A673 (cell line): ENCODE data around the gene C20orf202. TPM values are rescaled to one million over a fixed set of nuclear protein-coding genes. Genes with fewer than 3 reads are reported as not detected.

ENCODE experiments used
- BruUV-seq: library from RNA; stranded (reverse); fragments of 400-500 nt; replicated peaks from 2 replicates; lab custom pipeline; 2021; lab: Mats Ljungman, UMichigan
- CTCF ChIA-PET: fragments of 300-600 bp; sonication (Branson Sonifier 250); formaldehyde crosslinking; loops from one replicate; lab custom pipeline; 2022; ENCODE audit warnings: antibody characterized with exemption; lab: Charles Lee
- POLR2A ChIA-PET: fragments of 300-600 bp; sonication (Branson Sonifier 250); formaldehyde crosslinking; loops from one replicate; lab custom pipeline; 2022; ENCODE audit warnings: antibody characterized with exemption; ENCODE audit not compliant: low non-redundant PET; lab: Charles Lee
- DNase-seq: peaks from one replicate; pipeline ENCODE4 v3.0.0-alpha.2; 2015; ENCODE audit warnings: low spot score
- H3K27ac ChIP-seq: fragments of 200-600 bp; sonication (generic); 2 replicates; pipeline ENCODE4 v1.5.1; 2016; ENCODE audit warnings: mixed run types, low read depth, mild to moderate bottlenecking, mixed read lengths, antibody characterized with exemption, low read length; ENCODE audit not compliant: poor library complexity, severe bottlenecking
- H3K27me3 ChIP-seq: fragments of 200-600 bp; sonication (generic); replicated peaks from 2 replicates; pipeline ENCODE4 v1.6.1; 2017; ENCODE audit warnings: mixed run types, low read depth, mild to moderate bottlenecking, mixed read lengths, antibody characterized with exemption, low read length; ENCODE audit not compliant: insufficient read depth, poor library complexity
- H3K36me3 ChIP-seq: fragments of 200-600 bp; sonication (generic); 2 replicates; pipeline ENCODE4 v1.6.1; 2016; ENCODE audit warnings: mixed run types, mild to moderate bottlenecking, mixed read lengths, antibody characterized with exemption, low read length; ENCODE audit not compliant: insufficient read depth, poor library complexity, severe bottlenecking
- H3K4me1 ChIP-seq: fragments of 200-600 bp; sonication (generic); 2 replicates; pipeline ENCODE4 v1.6.1; 2017; ENCODE audit warnings: mixed run types, mild to moderate bottlenecking, mixed read lengths, antibody characterized with exemption, low read length; ENCODE audit not compliant: insufficient read depth, poor library complexity, severe bottlenecking
- H3K4me3 ChIP-seq: fragments of 200-600 bp; sonication (generic); 2 replicates; pipeline ENCODE4 v1.5.1; 2016; ENCODE audit warnings: low read depth, mixed run types, mild to moderate bottlenecking, mixed read lengths, low read length; ENCODE audit not compliant: poor library complexity, severe bottlenecking
- H3K9me3 ChIP-seq: fragments of 200-600 bp; sonication (generic); 2 replicates; pipeline ENCODE4 v1.6.1; 2016; ENCODE audit warnings: mixed run types, low read depth, mild to moderate bottlenecking, mixed read lengths, antibody characterized with exemption, low read length; ENCODE audit not compliant: poor library complexity, severe bottlenecking
- CTCF ChIP-seq: fragments of 300-800, 200-600 bp; sonication (generic); conservative IDR thresholded peaks from 2 replicates; pipeline ENCODE4 v1.5.1; 2017; ENCODE audit warnings: low read depth, mild to moderate bottlenecking, antibody characterized with exemption, low read length, moderate library complexity, mixed read lengths
- EZH2 ChIP-seq: fragments of 200-600 bp; sonication (generic); IDR thresholded peaks from 2 replicates; pipeline ENCODE4 v1.6.1; 2017; ENCODE audit warnings: borderline replicate concordance, low read depth, mild to moderate bottlenecking, mixed read lengths, antibody characterized with exemption, low read length; ENCODE audit not compliant: poor library complexity, severe bottlenecking
- intact Hi-C: fragments of 100-400 bp; cut with micrococcal nuclease; formaldehyde crosslinking; loops from one replicate; pipeline ENCODE4 v1.10.0; 2022; ENCODE audit not compliant: unreplicated experiment
- total RNA-seq: library from RNA; stranded (reverse); gene quantifications from 2 replicates; pipeline ENCODE4 v1.2.3, GENCODE V29; 2021

The C20orf202 gene
- total RNA-seq, 1 experiment from 2014 or later: not detected

GRCh38 chr20:1169224-1169623, 34.0 kb upstream of the C20orf202 start:
- POLR2A ChIA-PET: no interaction called here

DNA sequence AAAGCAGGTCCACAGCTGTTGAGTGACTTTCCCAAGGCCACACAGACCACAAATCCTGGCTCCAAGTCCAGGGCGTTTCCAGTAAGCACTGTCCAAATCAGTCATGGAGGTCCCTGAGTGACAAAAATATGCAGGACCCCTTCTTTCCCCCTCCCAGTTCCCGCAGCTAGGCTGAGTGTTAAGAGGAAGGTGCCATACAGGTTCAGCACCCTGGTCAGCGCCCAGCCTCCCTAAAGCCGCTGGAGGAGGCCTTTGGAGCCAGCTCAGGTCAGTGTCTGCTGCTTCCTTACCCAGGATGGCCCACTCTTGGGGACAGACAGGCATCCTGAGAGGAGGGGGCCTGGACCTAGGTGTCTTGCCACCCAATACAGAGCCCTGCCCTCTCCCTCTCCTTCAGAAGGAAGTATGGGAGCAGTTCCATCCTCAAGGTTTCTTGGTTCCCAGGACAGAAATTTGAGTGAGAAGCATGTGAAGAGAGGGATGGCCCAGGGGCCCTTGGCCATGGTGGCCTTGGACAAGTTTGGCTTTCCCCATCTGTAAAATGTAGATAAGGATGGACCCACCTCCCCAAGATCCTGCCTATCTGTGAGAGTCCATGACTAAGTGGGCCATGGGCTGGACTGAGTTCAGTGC, 31.7 kb upstream of the C20orf202 start:
- Histone ChIP-seq H3K36me3 (peaks cover 5% of the 10 kb centered on the region), H3K4me3 (no peak overlapping the region), H3K27me3 (no peaks in the 10 kb centered on the region), H3K27ac (no peak overlapping the region), H3K4me1 (no peaks in the 10 kb centered on the region), H3K9me3 (no peaks in the 10 kb centered on the region)
- intact Hi-C loops: no loop called here
- ChIA-PET POLR2A (no interaction called here), CTCF (no interaction called here)
- DNase-seq: peak; percentile 16
- TF ChIP-seq CTCF: no peak
- no peak for TF ChIP-seq EZH2
- BruUV-seq: no TSS peak

More at GRCh38 chr20:1169224-1169623, 34.0 kb upstream of the C20orf202 start:
- Histone ChIP-seq H3K27ac (no peak overlapping the region), H3K27me3 (no peaks in the 10 kb centered on the region), H3K9me3 (no peaks in the 10 kb centered on the region), H3K4me3 (no peak overlapping the region), H3K36me3 (peaks cover 26% of the 10 kb centered on the region), H3K4me1 (no peaks in the 10 kb centered on the region)
- DNase-seq: no peak
- BruUV-seq: no TSS peak
- CTCF ChIA-PET: no interaction called here
- intact Hi-C loops: no loop called here
- TF ChIP-seq EZH2: no peak
- TF ChIP-seq CTCF: no peak

- POLR2A ChIA-PET: no interaction called here
Observed at GRCh38 chr20:1173698-1174097, 29.6 kb upstream of the C20orf202 start.

DNA sequence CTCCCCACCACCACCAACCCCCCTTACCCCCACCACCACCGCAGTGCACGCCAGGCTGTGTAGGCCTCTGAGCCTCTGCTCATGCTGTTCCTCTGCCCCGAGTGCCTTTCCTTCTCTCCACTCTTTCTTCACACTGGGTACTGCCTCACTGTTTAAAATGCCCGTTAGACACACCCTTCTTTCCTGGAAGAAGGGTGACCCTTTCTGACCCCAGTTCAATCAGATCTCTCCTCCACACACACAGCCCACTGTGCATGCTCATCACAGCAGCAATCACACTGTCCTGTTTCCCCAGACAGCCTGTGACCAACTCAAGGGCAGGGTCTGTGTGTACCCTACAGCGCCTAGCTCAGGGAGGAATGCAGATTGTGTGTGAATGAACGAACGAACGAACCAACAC, 28.5 kb upstream of the C20orf202 start:
- POLR2A ChIA-PET: no interaction called here
- Histone ChIP-seq H3K4me3 (no peak overlapping the region), H3K36me3 (no peaks in the 10 kb centered on the region), H3K27ac (no peak overlapping the region), H3K27me3 (no peaks in the 10 kb centered on the region), H3K9me3 (no peaks in the 10 kb centered on the region), H3K4me1 (no peaks in the 10 kb centered on the region)
- DNase-seq: no peak
- no peak for TF ChIP-seq EZH2
- no peak for TF ChIP-seq CTCF
- BruUV-seq: no TSS peak
- intact Hi-C loops: no loop called here
- CTCF ChIA-PET: no interaction called here

More at GRCh38 chr20:1173698-1174097, 29.6 kb upstream of the C20orf202 start:
- BruUV-seq: no TSS peak
- no peaks in the 10 kb centered on the region for H3K27me3 ChIP-seq
- H3K27ac ChIP-seq: no peak overlapping the region
- CTCF ChIA-PET: no interaction called here
- no peaks in the 10 kb centered on the region for H3K4me1 ChIP-seq
- no peak overlapping the region for H3K4me3 ChIP-seq
- no peak for TF ChIP-seq EZH2
- no peaks in the 10 kb centered on the region for H3K9me3 ChIP-seq
- DNase-seq: no peak
- intact Hi-C loops: no loop called here
- H3K36me3 ChIP-seq: no peaks in the 10 kb centered on the region
